Measurements from ENCODE around the gene SDK2. TPM values are rescaled to one million over a fixed set of nuclear protein-coding genes. Genes with fewer than 3 reads are reported as not detected.

The SDK2 gene
- total and polyA plus RNA-seq, 9 of the 15 experiments (the other 6 are each of a cell fraction or from before 2014, with no cell fraction given), result 0.04 TPM; not detected in 8

DNA sequence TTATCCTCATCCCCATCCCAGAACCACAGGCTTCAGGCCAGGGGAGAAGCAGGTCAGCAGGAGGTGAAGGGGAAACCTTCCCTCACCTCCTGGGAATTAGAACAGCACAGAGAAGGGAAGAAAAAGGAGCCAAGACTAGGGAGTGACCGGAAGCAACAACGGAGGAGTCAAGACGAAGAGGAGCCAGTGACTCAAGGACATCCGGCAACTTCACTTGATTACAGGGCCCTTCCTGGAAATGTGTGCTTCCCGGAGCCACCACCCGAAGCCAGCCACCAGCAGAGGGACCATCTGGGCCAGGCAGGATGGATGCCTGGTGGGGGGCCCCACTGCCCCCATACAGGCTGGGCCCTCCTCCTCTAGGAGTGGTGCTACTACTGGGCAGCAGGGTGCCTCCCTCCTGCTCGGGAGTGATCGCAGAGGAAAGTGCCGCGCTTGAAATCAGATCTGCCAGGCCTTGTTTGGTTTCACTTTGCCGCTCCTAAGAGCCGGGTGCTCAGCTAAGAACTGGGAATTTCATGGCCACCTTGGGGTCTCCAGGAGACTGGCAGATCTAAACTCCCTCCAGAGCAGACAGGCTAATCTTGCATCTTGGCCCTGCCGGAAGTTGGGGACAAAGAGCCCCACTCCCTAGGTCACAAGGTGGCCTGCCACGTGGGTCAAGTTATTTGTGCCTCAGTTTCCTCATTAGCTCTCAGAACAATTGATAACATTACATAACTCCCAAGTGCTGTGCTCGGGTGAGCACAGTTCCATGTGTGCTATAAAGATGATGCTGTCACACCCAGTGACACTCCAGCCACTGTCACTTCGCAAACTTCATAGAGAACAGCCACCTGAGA is 339.1 kb downstream of the SDK2 start (continued):
- TF ChIP-seq KLF1 (tag; IDR thresholded peaks at IDR 0.05) (no peak), ETV1 (tag; conservative IDR thresholded peaks at IDR 0.05; ENCODE audit: low read depth) (peak; percentile 94), ZNF551 (CRISPR knock-in tag; IDR thresholded peaks at IDR 0.05) (no peak), YBX1 (IDR thresholded peaks at IDR 0.05) (no peak), ZNF644 (tag; IDR thresholded peaks at IDR 0.05; ENCODE audit: low read depth) (no peak), NR2C2 (CRISPR knock-in tag; IDR thresholded peaks at IDR 0.05) (no peak), NR2C2 (tag; IDR thresholded peaks at IDR 0.05) (peak; percentile 53; the same call in 1 of the 2 replicates), ZNF140 (CRISPR knock-in tag; IDR thresholded peaks at IDR 0.05) (no peak), MAFG (tag; conservative IDR thresholded peaks at IDR 0.05) (no peak), EGR1 (conservative IDR thresholded peaks at IDR 0.05) (peak; percentile 25; the same call in 1 of the 2 replicates), RAD51 (IDR thresholded peaks at IDR 0.05; ENCODE audit: borderline replicate concordance, low read depth) (no peak), TAF15 (IDR thresholded peaks at IDR 0.05; ENCODE audit: low read depth, low read length) (no peak), CHD2 (IDR thresholded peaks at IDR 0.05; ENCODE audit: low read depth, low read length) (no peak), SMAD4 (CRISPR knock-in tag; conservative IDR thresholded peaks at IDR 0.05) (peak; percentile 83), TBP (optimal IDR thresholded peaks at IDR 0.05; ENCODE audit: low read depth, low read length) (no peak), PTTG1 (tag; IDR thresholded peaks at IDR 0.05; ENCODE audit: low read depth) (no peak), DACH1 (IDR thresholded peaks at IDR 0.05; ENCODE audit: partially characterized antibody) (no peak)
- TF ChIP-seq, protein P1, sequence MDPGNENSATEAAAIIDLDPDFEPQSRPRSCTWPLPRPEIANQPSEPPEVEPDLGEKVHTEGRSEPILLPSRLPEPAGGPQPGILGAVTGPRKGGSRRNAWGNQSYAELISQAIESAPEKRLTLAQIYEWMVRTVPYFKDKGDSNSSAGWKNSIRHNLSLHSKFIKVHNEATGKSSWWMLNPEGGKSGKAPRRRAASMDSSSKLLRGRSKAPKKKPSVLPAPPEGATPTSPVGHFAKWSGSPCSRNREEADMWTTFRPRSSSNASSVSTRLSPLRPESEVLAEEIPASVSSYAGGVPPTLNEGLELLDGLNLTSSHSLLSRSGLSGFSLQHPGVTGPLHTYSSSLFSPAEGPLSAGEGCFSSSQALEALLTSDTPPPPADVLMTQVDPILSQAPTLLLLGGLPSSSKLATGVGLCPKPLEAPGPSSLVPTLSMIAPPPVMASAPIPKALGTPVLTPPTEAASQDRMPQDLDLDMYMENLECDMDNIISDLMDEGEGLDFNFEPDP (CRISPR knock-in tag; IDR thresholded peaks at IDR 0.05), result no peak
- TF ChIP-seq, protein P2, sequence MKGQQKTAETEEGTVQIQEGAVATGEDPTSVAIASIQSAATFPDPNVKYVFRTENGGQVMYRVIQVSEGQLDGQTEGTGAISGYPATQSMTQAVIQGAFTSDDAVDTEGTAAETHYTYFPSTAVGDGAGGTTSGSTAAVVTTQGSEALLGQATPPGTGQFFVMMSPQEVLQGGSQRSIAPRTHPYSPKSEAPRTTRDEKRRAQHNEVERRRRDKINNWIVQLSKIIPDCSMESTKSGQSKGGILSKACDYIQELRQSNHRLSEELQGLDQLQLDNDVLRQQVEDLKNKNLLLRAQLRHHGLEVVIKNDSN (CRISPR knock-in tag; IDR thresholded peaks at IDR 0.05), result no peak
- TF ChIP-seq, protein P3, sequence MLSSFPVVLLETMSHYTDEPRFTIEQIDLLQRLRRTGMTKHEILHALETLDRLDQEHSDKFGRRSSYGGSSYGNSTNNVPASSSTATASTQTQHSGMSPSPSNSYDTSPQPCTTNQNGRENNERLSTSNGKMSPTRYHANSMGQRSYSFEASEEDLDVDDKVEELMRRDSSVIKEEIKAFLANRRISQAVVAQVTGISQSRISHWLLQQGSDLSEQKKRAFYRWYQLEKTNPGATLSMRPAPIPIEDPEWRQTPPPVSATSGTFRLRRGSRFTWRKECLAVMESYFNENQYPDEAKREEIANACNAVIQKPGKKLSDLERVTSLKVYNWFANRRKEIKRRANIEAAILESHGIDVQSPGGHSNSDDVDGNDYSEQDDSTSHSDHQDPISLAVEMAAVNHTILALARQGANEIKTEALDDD (IDR thresholded peaks at IDR 0.05), result no peak
- TF ChIP-seq, protein P4, sequence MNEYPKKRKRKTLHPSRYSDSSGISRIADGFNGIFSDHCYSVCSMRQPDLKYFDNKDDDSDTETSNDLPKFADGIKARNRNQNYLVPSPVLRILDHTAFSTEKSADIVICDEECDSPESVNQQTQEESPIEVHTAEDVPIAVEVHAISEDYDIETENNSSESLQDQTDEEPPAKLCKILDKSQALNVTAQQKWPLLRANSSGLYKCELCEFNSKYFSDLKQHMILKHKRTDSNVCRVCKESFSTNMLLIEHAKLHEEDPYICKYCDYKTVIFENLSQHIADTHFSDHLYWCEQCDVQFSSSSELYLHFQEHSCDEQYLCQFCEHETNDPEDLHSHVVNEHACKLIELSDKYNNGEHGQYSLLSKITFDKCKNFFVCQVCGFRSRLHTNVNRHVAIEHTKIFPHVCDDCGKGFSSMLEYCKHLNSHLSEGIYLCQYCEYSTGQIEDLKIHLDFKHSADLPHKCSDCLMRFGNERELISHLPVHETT (CRISPR knock-in tag; conservative IDR thresholded peaks at IDR 0.05 in 1 of 2, IDR thresholded peaks at IDR 0.05 in 1 of 2), result 0 out of 4 replicates have a peak, but pooled peaks of 1 of the 2 experiments have one; percentile 38
- TF ChIP-seq, protein P5, sequence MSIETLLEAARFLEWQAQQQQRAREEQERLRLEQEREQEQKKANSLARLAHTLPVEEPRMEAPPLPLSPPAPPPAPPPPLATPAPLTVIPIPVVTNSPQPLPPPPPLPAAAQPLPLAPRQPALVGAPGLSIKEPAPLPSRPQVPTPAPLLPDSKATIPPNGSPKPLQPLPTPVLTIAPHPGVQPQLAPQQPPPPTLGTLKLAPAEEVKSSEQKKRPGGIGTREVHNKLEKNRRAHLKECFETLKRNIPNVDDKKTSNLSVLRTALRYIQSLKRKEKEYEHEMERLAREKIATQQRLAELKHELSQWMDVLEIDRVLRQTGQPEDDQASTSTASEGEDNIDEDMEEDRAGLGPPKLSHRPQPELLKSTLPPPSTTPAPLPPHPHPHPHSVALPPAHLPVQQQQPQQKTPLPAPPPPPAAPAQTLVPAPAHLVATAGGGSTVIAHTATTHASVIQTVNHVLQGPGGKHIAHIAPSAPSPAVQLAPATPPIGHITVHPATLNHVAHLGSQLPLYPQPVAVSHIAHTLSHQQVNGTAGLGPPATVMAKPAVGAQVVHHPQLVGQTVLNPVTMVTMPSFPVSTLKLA (conservative IDR thresholded peaks at IDR 0.05), result peak in 1 of 2 experiments; percentile 54; a peak in 1 of 4 replicates

Measured in K562 (cell line).